HG02884 (cell line): ENCODE results near the gene RTCA.
"Not testable (repeated sequence)": the region's sequence is repeated elsewhere in the genome, so short reads cannot be mapped to it uniquely, and the experiment has no call there.

Source experiments
- ATAC-seq: cut with Tn5 transposase; IDR thresholded peaks from one replicate; pipeline ENCODE4 v1.9.1; 2021; ENCODE audit warnings: mild to moderate bottlenecking, moderate library complexity; ENCODE audit not compliant: unreplicated experiment

RTCA gene

DNA sequence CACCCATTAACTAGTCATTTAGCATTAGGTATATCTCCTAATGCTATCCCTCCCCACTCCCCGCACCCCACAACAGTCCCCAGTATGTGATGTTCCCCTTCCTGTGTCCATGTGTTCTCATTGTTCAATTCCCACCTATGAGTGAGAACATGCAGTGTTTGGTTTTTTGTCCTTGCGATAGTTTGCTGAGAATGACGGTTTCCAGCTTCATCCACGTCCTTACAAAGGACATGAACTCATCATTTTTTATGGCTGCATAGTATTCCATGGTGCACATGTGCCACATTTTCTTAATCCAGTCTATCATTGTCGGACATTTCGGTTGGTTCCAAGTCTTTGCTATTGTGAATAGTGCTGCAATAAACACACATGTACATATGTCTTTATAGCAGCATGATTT is 7.6 kb upstream of the RTCA start:
- ATAC-seq: not testable (repeated sequence)

DNA sequence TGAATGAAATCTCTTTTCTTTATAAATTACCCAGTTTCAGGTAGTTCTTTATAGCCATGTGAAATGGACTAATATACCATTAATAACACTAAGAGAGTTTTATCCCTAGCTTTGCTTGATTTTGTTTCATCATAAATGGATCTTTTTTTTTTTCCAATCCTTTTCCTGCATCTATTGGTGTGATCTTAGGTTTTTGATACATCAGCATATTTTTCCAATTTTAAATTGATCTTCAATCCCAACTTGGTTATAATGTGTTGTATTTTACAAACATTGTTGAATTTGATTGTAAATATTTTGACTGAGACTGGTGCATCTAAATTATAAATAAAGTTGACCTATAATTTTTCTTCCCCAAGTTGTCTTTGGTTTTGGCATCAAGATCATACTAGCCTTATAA is 4.3 kb upstream of the RTCA start:
- ATAC-seq: no peak

DNA sequence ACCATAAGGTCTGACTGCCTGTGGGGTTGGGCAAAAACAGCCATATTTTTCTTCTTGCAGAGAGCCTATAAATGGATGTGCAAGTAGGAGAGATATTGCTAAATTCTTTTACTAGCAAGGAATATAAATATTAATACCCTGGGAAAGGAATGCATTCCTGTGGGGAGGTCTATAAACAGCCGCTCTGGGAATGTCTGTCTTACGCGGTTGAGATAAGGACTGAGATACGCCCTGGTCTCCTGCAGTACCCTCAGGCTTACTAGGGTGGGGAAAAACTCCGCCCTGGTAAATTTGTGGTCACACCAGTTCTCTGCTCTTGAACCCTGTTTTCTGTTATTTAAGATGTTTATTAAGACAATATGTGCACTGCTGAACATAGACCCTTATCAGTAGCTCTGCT is 1.9 kb upstream of the RTCA start:
- ATAC-seq: not testable (repeated sequence)

DNA sequence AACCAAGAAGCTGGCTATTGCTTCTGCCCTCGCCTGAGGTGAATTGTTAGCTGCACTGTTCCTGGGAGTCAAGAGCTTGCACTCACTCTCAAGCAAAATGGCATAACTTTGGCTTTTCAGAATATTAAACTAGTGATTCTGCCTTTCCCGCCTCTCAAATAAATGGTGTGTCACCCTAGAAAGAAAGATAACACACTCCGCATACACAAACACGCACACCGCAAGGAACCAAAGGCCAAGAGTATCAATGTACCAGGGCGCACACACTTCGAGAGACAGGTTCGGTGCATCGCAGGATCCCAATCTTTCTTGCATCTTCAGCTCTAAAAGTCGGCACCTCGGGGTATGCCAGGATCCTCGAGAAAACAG is 470 bp upstream of the RTCA start:
- peak; percentile 29 for ATAC-seq

DNA sequence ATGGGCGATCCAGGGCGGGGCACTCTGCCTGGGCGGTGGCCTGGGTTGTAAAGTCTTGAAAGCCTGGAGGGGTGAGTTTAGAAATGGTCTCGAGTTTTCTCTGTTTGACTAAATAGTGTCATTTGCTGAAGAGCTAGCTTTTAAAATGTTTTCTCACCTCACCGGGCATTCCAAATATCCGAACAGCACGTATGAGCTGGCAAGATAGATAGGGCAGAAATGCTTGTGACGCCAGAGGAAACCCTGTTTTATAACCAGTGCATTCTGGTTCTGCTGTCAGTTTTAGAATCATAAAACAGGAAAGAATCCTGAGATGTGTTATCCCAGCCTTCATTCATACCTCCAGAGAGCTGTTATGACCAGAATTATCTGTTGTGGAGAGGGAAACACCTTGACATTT is 725 bp downstream of the RTCA start:
- peak; percentile 22 for ATAC-seq

DNA sequence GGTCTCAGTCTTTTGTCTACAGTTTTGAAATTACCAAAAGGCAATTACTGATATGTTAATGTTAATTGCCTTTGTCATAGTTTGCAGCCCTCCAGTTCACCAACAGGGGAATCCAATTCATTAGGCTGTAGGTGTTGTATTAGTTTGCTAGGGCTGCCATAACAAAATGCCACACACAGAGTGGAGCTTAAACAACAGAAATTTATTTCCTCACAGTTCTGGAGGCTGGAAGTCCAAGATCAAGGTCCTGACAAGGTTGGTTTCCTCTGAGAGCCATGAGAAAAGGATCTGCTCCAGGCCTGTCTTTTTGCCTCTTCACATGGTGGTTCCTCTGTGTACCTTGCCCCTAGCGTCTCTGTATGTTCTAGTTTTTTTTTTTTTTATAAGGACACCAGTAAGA is 1.3 kb downstream of the RTCA start:
- no peak for ATAC-seq

DNA sequence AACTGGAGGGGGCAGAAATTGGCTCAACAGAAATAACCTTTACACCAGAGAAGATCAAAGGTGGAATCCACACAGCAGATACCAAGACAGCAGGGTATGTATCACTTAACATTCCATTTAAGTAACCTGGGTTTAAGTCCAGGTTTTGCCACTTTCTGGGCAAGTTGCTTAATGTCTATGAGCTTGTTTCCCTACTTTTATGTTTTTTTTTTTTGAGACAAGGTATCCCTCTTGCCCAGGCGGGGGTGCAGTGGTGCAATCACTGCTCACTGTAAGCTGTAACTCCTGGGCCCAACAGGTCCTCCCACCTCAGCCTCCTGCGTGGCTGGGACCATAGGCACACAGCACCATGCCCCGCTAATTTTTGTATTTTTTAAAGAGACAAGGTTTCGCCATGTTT is 2.2 kb downstream of the RTCA start:
- ATAC-seq: no peak

DNA sequence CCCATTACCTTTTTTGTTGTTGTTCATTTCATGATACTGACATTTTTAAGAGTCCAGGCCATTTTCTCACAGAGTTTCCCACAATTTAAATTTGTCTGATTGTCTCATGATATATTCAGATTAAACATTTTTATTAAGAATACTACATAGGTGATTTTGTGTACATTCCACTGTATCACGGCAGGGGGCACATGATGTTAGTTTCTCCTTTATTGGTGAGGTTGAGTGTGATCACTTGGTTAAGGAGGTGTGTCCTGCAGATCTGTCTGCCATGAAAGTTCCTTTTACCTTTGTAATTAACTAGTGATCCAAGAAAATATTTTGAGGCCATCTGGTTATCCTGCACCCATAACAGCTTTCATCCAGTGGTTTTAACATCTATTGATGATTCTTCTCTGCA is 11.8 kb downstream of the RTCA start:
- no peak for ATAC-seq

DNA sequence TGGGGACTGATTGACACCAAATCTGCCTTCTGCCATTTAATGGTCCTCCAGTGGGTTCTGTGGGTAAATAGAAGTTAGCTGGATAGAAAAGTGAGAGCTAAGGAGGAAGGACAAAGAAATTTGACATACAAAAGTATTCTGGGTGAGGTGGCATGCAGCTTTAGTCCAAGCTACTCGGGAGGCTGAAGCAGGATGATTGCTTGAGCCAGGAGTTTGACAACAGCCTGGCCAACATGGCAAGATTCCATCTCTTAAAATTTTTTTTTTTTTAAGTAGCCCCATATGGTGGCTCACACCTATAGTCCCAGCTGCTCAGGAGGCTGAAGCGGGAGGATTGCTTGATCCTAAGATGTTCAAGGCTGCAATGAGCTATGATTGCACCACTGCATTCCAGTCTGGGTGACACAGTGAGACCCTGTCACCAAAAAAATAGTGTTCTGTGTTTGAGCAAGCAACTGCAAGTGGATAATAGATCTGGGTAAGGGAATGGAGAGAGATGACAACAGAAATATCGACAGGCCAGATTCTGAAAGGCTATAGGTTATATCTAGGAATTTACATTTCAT is 13.4 kb downstream of the RTCA start:
- ATAC-seq: no peak

DNA sequence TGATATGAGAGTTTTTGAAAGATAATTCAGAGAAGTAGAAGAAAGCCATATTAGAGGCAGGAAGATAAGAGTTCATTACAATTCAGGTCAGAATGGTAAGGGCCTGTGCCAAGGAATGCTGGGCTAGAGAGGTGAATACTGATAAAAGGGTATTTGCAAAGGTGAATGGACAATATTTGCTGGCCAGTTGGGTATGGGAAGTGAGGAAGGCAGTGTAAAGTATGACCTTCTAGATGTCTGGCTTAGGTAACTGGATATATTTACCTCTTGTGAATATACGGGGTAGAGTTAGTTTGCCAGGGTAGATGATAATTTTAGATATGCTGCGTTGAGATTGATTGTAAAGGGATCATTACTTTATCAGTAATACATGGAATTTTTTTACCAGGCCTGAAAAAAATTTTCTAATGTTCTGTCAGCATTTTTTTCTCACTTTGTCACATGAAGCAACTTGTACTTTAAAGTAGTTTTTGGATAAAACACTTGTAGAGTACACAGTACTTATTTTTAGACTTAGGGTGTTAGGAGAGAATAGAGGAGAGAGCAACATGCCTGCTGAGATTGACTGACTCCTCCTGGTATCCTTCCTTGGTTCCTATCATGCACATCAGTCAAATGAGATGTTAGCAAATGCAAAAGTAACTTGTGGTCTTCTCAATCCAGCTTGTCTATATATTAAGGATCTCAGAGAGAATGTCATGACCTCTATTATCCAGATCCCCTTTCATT is 14.1 kb downstream of the RTCA start:
- ATAC-seq: no peak

DNA sequence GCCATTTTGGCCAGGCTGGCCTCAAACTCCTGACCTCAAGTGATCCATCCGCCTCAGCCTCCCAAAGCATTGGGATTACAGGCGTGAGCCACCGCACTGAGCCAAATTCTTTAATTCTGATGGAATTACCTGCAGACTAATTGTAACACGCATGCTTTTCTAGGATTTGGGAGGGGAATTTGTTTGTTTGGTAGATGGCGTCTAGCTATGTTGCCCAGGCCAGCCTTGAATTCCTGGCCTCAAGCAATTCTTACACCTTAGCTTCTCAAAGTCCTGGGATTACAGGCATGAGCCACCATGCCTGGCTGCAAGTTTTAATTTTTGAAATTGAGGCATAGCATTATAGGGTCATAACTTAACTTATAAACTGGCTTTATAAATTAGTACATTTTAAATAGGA is 18.6 kb downstream of the RTCA start:
- ATAC-seq: no peak

DNA sequence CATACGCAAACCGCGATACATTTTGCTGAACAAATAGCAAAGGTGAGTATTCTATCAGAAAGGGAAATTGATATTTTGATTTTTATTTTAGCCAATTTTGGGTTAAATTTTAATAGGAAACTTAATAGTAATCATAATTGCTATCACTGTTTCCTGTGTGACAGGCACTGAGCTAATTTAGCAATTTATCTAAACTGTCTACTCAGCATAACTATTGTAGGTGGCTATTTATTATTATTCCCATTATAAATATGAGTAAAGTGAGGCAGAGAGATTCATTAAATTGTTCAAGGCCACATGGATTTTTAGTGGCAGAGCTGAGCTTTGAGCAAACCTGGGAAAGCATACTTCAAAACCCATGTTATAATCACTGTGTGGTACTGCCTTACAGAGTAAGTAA is 21.1 kb downstream of the RTCA start:
- ATAC-seq: no peak

DNA sequence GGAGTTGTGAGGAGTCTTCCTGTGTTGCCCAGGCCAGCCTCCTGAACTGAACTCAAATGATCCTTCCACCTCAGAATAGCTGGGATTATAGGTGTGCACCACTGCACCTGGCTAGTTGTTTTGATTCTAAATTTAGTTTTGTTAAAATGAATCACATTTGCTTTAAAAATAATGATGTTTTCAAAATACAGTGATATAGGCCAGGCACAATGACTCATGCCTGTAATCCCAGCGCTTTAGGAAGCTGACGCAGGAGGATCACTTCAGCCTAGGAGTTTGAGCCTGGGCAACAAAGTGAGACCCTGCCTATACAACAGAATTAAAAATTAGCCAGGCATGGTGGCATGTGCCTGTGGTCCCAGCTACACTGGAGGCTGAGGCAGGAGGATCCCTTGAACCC is 24.3 kb downstream of the RTCA start:
- no peak for ATAC-seq

DNA sequence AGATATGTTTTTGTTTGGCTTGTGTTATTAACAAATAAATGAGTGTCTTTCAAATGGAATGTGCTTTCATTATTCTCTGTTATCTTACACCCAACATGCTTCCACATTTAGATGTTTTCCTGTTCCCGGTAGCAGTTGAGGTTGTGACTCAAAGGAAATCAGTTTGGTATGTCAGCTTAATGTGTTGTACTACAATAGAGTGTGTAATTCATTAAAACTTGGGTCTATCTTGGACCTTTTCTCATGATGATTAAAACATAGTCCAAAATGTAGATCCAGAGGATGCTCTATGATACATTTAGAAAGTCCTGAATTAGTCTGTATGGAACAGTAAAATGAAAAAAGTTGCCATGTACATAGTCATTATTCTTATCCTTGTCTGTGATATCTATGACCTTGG is 26.7 kb downstream of the RTCA start:
- no peak for ATAC-seq

DNA sequence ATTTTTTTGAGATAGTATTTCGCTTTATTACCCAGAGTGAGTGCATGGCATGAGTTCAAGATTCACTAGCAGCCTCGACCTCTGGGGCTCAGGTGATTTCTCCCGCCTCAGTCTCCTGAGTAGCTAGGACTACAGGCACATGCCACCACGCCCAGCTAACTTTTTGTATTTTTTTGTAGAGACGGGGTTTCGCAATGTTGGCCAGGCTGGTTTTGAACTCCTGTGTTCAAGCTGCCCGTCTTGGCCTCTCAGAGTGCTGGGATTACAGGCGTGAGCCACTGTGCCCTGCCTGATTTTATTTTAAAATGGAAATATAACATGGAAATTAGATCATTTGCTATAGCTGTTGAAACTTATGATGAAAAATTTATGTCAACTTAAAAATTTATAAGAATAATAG is 30.1 kb downstream of the RTCA start:
- no peak for ATAC-seq

DNA sequence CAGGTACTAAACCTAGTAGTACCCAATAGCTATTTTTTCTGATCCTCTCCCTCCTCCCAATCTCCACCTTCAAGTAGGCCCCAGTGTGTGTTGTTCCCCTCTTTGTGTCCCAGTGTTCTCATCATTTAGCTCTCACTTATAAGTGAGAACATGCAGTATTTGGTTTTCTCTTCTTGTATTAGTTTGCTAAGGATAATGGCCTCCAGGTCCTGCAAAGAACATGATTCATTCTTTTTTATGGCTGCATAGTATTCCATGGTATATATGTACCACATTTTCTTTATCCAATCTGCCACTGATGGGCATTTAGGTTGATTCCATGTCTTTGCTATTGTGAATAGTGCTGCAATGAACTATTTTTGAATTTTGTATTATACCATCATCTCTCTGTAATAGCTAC is 31.0 kb downstream of the RTCA start:
- ATAC-seq: not testable (repeated sequence)

DNA sequence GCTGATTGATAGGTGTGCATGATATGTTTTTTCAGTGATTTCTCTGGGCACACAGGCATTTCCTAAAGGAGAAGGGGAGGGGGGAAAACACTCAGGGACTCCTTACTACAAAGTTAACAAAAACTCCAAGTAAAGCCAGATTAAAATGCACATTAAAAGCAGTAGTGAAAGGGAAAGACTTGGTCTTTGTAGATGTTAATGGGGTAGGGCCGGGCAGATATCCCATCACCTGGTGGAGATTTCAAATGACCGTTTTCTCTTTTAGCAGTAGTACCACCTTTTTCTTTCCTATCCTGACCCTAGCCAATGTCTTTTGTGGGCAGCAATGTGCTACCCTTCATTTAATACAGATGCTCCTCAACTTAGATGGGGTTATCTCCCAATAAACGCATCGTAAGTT is 32.5 kb downstream of the RTCA start:
- ATAC-seq: no peak

DNA sequence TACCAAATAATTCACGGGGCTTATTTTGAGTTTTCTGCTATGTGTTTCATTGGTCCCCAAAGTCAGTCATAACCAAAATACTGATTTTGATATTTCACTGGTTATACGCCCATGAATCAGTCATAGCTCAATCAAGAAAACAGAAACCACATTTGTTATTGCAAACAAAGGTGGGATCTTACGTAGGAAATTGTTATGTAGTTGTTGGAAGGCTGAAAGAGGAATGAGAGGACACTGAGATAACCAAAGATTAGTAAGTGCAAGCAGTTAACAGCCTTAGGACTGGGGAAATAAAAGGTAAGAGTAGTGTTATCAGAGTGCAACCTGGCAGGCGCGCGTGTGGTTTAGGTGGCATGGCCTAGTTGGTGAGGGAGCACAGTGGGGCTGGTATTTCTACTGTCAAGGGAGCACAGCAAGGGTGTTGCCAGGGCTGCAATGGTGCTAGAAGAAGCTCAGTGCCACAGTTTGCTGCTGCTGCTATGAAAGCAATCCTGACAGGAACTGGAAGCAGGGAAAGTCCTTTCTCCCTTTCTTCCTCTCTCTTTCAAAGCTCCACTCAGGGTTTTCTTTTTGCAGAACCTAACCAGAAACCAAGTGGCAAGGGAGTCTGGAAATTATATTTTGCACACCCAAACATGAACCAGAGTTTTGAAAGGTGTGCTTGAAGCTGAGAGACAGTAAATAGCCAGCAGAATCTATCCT is 33.7 kb downstream of the RTCA start:
- ATAC-seq: no peak

DNA sequence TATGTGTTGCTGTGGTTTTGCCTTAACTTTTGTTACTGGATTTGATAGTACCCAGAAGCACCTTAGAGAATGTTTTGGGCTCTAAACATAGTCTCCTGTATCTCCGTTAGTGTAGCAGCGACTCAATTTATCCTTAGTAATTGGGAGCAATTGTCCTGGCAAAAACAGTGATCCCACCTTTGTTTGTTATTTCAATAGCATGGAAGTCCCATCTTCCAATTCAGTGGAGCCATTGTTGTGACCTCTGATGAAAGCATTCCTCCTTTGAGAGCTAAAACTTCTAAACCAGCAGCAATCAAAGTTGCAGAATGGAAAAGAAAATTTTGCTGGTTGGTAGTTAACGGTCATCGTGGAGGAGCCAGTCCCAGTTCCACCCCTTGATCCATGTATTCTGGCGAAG is 34.7 kb downstream of the RTCA start:
- ATAC-seq: no peak

DNA sequence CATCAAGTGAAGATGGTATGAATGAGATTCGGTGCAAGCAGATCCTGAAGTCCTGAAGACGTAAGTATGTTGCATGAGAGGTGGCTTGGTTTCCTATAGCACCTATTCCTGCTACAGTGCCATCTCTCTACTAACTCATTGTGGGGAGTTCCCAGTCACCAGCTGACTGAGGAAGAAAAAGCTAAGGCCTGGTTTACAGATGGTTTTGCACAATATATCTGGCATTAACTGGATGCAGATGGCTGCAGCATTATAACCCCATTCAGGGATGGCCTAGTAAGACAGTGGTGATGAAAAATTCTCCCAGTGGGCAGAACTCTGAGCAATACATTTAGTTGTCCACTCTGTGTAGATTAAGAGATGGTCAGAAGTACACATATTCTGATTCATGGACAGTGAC is 36.7 kb downstream of the RTCA start:
- ATAC-seq: no peak

DNA sequence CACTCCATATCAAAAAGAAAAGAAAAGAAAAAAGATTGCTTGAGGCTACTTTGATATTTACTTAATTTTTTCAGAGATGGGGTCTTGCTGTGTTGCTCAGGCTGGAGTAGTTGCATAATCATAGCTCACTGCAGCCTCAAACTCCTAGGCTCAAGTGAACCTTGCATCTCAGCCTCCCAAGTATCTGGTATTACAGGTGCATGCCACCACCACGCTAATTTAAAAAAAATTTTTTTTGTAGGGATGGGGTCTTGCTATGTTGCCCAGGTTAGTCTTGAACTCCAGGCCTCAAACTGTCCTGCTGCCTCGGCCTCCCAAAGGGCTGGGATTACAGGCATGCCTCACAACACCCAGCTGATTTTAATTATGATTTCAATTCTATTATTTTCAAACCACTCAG is 38.2 kb downstream of the RTCA start:
- no peak for ATAC-seq

DNA sequence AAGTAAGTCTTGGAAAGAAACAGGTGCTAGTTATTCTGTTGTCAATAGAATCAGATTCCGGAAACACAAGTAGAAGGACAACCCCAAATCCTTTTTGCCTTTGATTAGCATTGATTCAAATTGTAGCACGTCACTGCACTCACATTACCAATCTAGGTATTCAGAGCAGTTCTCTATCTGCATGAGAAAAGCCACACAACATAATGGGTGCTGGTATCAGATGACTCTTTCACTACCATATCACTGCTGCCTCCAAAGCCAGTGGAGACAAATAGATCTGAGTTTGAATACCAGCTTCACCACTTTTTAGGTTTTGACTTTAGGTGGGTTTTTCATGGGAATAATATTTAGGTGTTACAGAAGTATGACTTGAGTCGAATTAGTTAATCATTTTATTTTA is 38.9 kb downstream of the RTCA start:
- no peak for ATAC-seq

DNA sequence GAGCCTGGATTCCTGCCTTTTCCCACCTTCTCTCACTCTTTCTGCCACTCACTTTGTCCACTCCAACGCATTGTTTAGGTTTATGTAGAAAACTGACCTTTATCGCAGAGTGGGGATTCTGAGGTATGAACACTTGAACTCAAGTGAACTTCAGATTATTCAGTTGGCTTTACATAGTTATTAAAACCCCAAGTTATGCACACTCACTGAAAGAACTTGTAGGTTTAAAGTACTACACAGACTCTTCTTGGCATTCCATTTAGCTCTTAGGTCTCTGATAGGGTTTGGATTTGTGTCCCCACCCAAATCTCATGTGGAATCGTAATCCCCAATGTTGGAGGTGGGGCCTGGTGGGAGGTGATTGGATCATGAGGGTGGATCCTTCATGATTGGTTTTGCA is 39.9 kb downstream of the RTCA start:
- no peak for ATAC-seq
